NCI-H82 treated with DMSO at 0.1 percent for 48 hours (cell line): ENCODE data around the gene TRERF1.

Experiments
- DNase-seq: peaks from one replicate; lab custom pipeline; 2025; ENCODE audit not compliant: unreplicated experiment; lab: John Stamatoyannopoulos, UW

TRERF1 gene

DNA sequence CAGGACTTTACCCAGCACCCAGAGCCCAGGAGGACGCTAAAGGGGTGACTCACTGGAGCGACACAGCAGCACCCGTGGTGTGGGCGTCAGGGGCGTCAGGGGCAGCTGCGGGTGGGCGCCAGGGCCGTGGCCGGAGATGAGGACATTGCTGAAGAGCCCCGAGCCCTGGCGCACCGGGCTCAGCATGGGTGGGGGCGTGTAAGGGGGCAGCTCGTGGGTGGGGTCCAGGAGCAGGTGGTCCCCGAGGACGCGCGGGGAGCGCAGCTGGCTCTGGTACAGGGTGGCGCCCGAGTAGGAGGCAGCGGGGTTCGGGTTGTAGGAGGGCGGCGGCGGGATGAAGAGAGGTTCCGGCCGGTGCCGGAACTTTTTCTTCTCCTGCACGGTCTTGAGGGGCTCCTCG lies 192.4 kb downstream of the TRERF1 start:
- DNase-seq, result no peak

DNA sequence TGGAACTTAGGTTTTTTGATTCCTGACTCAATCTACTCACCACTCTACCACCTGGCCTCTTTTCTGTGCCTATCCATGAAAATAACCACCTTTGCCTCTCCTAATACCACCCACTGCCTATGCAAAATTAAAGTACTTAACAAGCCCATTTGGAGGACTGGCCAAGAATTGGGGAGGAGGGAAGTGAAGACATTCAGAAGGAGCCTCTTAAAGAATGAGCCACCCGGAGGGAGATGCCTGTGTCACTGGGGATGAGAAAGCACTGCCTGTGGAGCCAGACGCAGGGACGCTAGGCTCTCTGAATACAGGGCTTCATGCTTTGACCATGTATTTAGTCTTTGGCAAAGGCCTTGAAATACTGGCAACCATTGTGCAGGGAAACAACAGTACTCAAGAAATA lies 194.1 kb downstream of the TRERF1 start:
- DNase-seq, result peak; percentile 9

GRCh38 chr6:42257063-42257462 lies 194.7 kb downstream of the TRERF1 start:
- no peak for DNase-seq

GRCh38 chr6:42255050-42255449 lies 196.7 kb downstream of the TRERF1 start:
- no peak for DNase-seq

GRCh38 chr6:42254505-42254904 lies 197.2 kb downstream of the TRERF1 start:
- no peak for DNase-seq

DNA sequence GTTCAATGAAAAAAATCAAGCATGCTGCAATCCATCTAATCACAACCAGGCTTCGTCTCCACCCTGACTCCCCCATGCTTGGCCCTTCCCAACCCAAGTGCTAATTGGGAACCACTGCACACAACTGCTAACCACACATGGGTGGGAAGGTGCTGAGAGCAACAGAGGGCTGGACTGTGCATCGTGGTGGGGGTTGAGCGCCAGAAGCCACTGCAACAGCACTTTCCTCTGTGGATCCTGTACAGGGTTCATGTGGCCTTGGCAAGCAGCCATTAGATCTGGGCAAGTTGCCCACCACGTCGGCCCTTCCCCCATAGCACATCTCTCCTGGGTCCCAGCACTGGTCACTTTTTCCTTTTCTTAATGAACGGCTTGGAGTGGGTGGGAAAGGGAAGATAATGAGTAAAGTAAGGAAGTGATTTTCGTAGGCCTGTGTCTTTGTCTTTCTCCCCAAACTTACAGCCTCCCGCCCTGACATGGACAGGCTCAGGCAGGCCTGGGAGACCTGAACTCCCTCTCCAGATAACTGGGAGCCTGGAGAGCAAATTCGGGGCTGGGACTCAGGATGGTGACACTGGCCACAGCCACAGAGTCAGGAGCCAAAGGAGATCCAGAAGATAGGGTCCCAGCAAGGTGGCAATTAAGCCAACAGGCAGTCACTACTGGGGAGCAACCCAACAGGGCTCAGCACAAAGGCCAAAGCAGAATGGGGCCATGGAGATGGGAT lies 199.7 kb downstream of the TRERF1 start:
- peak; percentile 34 for DNase-seq

DNA sequence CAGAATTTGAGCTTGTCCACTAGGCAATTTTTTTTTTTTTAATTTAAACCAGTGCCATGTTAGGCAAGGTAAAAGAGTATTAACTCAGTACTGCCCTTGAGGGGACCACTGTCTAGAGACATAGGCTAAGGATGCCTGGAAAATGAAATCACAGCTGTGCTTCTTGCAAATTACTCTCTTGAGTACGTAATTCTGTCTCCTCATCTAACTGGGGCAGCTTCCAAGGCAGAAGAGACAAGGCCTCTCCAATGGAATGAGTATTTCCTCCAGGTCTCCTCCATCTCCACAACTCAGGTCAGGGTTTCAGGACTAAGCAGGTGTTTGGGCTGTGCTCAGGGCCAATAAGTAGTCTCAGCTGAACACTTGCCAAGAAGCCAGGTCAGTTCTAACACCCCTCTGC lies 200.2 kb downstream of the TRERF1 start:
- DNase-seq, result no peak

GRCh38 chr6:42250274-42250931 lies 201.3 kb downstream of the TRERF1 start:
- peak; percentile 86 for DNase-seq

DNA sequence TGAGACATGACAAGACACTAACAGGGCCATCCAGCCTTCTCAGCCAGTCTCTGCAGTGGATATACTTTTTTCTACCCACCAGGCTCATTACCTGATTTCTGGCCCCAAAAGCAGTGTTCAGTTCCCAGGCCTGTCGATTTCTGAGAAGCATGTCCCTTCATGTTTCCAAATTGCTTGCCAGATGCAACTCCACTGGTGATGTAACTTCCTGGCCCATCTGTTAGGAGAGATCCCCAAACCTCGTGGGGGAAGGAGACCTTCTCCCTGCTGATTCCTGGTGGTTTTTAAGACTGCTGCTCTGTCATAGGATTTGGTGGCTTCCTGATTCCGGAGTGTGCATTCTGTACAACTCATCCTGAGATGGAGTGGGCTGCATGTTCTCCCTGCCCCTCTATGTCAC lies 202.4 kb downstream of the TRERF1 start:
- DNase-seq, result no peak

- DNase-seq, result no peak
Measured at GRCh38 chr6:42243046-42243445, 208.7 kb downstream of the TRERF1 start.

GRCh38 chr6:42241915-42242314 lies 209.8 kb downstream of the TRERF1 start:
- no peak for DNase-seq

DNA sequence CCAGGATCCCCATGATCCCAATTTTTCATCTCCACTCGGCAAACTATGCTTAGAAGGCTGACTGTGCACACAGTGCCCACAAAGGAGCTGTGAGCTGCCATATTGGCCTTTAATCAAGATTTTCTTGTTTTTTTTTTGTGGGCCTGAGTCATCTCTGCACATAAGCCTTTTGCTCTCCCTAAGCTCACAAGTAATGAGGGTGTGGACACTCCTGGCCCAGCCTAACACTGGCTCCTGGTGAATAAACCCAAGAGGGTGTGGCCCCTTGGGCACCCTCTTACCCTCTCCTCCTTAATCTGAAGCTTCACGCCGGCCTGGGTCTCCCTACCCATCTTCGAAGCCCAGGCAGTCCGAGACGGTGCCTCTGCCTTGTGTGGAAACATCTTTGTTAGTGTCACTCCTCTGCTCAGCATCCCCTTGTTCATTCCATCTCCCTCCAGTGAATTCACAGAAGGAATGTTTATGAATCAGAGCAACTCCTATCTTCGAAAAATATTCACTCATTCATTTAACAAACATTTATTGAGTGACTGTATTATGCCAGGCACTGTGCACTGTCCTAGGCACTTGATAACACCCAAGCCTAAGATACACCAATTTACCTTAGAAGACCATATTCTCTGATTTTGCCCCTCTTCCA lies 211.9 kb downstream of the TRERF1 start:
- no peak for DNase-seq

GRCh38 chr6:42239333-42239732 lies 212.4 kb downstream of the TRERF1 start:
- peak; percentile 39 for DNase-seq

DNA sequence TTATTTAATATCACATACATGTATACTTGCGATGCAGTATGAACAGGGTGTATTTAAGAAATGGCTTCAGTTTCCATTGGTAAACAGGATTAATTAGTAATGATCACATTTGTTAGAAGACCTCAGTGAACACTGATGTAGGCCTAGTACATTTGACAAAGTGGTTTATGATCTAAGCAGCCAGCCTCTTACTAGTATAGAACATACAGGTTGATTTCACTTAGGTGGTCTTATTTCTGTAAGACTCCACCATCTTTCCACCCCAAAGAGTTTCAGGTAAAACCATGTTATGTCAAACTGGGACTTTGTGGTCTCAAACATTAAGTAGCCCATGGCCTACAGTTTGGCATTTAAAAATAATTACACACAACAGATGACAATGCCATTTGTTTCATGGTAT lies 213.9 kb downstream of the TRERF1 start:
- DNase-seq, result no peak

GRCh38 chr6:42236682-42237473 lies 214.8 kb downstream of the TRERF1 start:
- DNase-seq, result no peak

GRCh38 chr6:42236030-42236429 lies 215.7 kb downstream of the TRERF1 start:
- DNase-seq, result no peak

DNA sequence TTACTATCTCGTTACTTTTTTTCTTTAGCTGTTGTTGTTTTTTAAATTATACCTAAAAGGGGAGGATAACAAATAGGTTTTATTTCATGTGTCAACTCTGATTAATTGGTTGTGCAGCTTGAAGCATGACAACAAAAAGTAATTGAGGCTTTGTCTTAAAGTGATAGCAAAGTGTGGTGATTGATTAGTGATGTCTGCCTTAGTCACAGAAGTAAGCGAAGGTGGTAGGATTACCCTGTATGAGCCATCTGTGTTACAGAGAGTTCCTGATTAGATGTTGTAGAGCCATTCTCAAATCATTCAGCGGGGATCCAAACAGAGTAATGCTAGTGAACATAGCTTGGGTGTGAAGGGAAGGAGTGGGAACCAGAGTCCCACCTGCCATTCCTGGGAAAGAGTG lies 219.7 kb downstream of the TRERF1 start:
- DNase-seq, result no peak

DNA sequence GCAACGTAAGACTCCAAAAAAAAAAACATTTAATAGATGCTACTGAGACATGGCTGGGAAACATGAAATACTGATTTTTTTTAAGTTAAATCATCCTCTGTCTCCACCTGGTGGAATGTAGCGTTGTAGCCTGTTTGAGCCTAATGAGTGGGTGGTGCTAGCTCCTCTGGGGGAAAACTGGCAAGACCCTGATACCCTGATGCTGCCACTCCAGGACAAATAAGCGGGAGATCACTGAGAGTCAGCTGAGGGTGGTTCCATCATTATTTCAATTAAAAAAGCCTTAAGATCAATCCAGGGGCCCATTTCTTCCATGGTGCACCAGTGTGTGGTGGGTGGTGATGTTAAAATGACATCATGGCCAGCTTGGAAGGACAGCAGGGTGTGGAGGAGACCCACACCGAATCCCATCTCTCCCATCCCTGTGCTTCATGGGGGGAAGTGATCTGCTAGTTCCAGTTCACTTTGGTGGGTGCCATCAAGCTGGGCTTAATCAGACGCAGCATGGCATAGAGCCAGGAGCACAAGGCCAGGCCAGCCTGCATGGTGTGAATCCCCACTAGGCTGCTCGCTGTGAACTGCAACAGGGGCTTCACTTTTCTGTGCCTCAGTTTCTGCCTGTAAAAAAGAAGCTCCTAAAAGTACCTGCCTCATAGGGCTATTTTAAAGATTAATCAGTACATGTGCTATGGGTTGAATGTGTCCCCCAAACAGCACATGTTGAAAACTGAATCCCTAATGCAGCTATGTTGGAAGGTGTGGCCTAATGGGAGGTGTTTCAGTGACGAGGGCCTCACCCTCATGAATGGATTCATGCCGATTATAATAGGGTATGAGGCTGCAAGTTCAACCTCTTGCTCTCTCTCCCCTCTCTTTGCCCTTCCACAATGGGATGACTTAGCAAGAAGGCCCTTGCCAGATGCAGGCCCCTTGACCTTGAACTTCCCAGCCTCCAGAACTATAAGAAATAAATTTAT lies 221.1 kb downstream of the TRERF1 start:
- no peak for DNase-seq

DNA sequence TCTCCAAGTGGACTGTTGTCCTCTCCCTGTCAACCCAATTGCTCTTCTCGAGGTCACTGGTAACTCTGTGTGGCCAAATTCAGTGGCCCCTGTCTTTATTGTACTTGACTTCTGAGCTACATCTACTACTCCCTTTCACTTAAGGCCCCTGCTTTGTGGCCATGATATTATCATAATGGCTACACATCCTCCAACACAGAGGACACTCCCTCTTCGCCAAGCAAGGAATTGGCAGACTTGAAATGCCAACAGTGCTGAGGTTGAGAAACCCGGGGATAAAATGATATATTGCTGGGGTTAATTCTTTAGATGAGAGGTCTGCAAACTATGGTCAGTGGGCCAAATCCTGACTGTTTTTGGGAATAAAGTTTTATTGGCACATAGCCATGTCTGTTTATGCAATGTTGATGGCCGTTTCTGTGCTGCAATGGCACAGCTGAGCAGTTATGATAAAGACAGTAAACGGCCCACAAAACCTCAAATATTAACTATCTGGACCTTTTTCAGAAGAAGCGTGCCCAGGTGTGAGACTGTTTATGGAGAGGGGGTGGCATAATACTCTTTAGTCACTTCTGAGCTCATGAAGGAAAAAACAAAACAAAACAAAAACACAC lies 222.1 kb downstream of the TRERF1 start:
- no peak for DNase-seq

GRCh38 chr6:42228305-42228704 lies 223.4 kb downstream of the TRERF1 start:
- DNase-seq, result no peak
